ENCODE measurements around the gene DYNLRB1. TPM values are rescaled to one million over a fixed set of nuclear protein-coding genes. Genes with fewer than 3 reads are reported as not detected.

The DYNLRB1 gene
- total RNA-seq, 1 donor from 2014 or later: 33.5 TPM

DNA sequence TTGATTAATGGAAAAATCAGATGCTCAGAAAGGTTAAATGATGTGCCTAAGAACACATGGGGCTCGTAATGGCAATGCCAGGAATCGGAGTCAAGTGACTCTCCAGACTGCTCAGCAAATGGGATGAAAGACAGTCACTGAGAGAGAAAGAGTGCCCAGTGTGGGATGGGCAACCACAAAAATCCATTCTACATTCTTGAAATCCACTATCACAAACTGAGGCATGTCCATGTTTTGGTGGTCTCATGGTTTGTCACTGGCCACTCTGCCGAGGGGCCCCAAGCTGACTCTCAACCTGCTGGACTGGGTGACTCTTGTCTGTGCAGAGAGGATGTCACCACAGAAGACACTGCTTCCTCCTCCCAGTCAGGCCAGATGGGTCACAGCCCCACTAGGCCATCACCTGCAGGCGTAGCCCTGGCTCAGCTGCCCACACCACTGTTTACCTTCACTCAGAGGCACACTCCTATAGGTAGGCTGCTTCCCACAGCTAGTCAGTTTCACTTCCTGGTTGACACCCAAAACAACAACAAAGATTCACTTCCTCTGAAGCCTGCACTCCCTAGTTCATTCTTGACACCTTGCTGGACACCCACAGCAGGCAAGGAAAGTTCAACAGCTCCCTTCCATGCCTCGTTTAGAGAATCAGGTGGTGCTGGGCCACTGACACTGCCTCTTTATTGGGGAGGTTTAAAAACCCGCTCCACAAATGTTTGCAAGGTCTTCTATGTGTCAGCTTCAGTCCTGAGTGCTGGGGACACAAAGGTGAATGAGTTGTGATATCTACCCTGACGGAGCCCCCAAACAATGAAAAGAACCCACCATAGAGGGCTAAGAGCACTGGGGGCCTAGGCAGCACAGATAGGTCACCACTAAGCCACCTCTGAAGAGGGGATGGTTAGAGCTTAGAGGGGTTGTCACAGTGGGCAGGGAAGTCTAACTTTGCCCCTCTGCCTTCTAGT lies 64.0 kb downstream of the DYNLRB1 start:
- no peak for DNase-seq

DNA sequence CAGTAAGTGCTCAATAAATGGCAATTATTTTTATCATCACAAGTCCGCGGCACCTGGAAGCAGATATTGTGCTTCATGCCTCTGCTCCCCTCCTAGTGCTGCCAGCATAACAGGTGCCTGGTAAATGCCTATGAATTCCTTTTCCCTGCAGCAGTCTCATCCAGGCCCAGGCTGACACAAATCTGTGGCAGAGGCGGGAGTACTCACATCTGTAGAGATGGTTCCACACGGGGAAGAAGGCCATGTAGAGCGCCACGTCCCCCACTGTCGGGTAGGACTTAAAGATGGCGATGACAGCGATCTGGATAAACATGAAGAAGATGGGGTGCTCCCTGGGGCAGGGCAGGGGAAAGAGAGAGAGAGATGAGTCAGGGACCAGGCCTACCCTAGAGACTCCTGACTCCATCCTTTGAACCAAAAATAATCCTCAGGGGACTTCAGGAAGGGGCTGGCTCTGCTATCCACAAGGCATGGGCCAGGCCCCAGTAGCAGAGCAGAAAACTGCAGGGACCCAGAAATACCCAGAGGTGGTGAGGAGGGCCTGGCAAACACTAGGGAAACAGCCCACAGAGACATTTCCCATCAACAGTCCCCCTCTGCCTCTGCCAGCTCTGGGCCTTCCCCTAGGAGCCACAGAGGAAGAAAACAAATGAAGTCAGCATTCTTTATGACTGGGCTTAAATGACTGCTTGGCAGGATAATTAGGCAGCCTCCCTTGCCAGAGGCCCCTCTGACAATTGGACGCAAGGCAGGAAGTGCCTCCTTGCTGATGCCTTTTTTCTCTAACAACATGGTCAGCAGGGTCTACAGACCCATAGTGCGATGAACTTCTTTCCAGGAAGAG lies 65.3 kb downstream of the DYNLRB1 start:
- DNase-seq: no peak

DNA sequence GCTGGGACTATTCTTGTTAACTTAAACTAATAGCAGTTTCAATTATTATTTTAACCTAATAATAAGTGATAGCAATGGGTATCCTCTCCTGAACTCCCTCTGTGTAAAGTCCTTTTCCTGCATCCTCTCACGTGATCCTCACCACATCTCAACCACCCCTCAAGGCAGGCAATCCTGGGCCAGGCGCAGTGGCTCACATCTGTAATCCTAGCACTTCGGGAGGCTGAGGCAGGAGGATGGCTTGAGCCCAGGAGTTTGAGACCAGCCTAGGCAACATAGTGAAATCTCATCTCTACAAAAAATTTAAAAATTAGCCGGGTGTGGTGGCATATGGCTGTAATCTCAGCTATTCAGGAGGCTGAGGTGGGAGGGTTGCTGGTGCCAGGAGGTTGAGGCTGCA lies 66.0 kb downstream of the DYNLRB1 start:
- no peak for DNase-seq

DNA sequence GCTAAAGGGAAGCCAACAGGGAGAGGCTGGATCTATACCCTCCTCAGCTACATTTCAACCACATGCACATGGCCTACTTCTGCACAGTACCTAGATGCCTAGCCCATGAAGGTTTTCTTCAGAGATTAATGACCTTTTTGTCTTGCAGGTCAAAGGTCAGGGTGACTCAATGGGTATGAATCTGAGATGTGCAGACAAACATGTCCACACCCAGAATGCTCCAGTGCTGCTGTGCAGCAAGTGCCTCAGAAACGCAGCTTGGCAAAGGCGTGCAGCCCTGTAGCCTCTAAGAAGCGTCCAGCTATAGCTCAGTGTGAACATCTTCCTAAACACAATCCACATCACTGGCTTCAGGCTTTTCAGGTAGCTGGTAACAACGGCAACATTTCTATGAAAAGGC lies 66.7 kb downstream of the DYNLRB1 start:
- no peak for DNase-seq

- no peak for DNase-seq
Measured at GRCh38 chr20:34583544-34583943, 67.3 kb downstream of the DYNLRB1 start.

DNA sequence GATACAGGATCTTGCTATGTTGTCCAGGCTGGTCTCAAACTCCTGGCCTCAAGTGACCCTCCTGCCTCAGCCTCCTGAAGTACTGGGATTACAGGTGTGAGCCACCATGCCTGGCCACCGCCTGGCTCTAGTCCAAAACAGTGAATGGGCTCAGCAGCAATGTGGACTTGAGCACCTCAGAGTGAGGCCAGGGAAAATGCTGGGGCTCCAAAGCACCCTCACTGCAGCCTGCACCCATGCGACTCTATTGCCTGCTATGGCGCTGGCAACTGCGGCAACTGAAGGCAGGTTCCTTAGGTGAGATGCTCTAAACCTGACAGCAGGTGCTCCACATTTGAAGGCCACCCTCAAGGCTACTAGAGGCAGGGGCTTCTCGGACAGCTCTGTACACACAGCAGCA lies 68.8 kb downstream of the DYNLRB1 start:
- no peak for DNase-seq

GRCh38 chr20:34586488-34587163 lies 70.4 kb downstream of the DYNLRB1 start:
- DNase-seq: no peak

Small RNA genes within 50 kb of the gene (small RNA-seq; reads per million reads assigned to genes)
- gene RF00019: not detected

Other genes starting within 250 kb of the DYNLRB1 start
- 42.9 TPM for gene AHCY, start 213.1 kb upstream of the DYNLRB1 start, total RNA-seq
- 110 TPM for gene ITCH, start 153.1 kb upstream of the DYNLRB1 start, total RNA-seq
- 30.7 TPM for gene MAP1LC3A, start 42.3 kb downstream of the DYNLRB1 start, total RNA-seq
- gene PIGU, start 160.7 kb downstream of the DYNLRB1 start, total RNA-seq: 14.8 TPM
- gene TP53INP2, start 187.9 kb downstream of the DYNLRB1 start, total RNA-seq: 3.9 TPM